GM12892 (cell line): Measurements from ENCODE around the gene CCL27.

Experiments used
- DNase-seq: peaks from one replicate; pipeline ENCODE4 v3.0.0; 2011; ENCODE audit not compliant: insufficient read length
- FAIRE-seq: peaks from 2 replicates; lab custom pipeline; 2011; peaks lifted over from hg19 to GRCh38; lab: Jason Lieb, UNC
- POLR2A ChIP-seq: IDR thresholded peaks from 2 replicates; pipeline ENCODE4 v1.6.1; 2011; ENCODE audit warnings: low read depth, low read length, control low read depth
- POLR2AphosphoS5 ChIP-seq: IDR thresholded peaks from 2 replicates; pipeline ENCODE4 v1.6.1; 2011; ENCODE audit warnings: low read depth, low read length, control low read depth
- TAF1 ChIP-seq: IDR thresholded peaks from 2 replicates; pipeline ENCODE4 v1.6.1; 2011; ENCODE audit warnings: low read depth, mild to moderate bottlenecking, control low read depth, low read length, borderline replicate concordance

CCL27 gene

DNA sequence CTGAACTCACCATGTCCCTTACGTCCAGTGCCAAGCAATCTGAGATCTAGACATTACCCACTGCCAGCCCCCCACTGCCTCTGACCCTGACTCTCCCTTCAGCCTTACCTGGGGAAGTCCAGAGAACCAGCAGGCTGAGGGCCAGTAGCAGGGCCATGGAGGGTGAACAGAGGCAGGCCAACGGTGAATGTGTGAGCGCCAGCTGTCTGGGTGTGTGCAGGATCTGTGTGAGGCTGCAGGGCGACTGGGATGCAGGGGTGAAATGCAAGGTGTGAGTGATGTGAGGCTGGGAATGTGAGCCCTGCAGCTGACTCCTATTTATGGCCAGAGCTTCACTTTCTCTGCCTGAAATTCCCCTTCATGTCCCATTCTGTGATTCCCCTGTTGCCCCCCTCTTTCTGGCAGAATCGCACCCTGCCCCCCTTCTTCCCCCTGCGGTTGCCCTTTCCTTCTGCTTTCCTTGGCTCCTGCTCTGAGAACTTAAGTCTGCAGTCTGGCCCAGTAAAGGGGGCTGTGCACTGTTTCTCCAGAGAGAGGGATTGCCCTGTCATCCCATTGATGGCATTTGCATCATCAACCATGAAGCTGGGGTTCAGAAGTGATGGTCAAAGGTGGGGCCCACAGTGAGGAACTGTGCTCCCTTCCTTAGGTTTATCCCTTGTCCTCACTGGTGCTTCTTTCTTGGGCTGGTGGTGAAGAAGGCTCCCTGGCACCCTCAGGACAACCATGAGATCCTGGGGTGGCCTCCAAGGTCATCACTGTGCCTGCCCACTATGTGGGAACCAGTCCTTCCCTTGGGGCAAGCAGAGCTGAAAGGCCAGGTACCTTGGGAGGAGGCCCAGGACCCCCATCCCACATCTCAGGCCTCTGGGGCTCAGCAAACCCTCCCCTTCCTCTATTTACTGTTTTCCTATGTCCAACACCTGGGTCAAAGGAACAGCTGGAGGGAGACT lies 28.8 kb upstream of the CCL27 start, which contains the start of gene CCL19:
CCL19 (minus strand) TSS at position 294 of the 953 bp plus-strand sequence; CDS start at position 157, 137 bp downstream.
- no peak for TF ChIP-seq TAF1
- no peak for TF ChIP-seq POLR2AphosphoS5
- no peak for TF ChIP-seq POLR2A
- FAIRE-seq (no peak), DNase-seq (no peak)

DNA sequence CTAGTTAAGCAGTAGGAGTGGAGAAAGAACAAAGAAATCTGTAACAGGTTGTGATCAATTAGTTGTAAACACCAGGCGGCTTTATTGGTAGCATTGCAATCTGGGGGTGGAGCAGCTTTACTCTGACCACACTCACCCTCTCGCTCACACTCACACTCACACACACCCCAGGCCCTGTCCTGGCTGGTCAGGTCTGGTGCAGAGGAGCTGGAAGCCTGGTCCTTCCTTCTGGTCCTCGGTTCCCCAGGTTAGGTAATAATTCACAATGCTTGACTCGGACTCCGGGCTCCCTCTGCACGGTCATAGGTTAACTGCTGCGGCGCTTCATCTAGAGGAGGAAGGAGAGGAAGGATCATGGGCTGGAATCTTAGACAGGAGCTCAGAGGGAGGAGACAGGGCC lies 27.1 kb upstream of the CCL27 start:
- TF ChIP-seq POLR2A (no peak), POLR2AphosphoS5 (no peak), TAF1 (no peak)
- DNase-seq (no peak), FAIRE-seq (no peak)

DNA sequence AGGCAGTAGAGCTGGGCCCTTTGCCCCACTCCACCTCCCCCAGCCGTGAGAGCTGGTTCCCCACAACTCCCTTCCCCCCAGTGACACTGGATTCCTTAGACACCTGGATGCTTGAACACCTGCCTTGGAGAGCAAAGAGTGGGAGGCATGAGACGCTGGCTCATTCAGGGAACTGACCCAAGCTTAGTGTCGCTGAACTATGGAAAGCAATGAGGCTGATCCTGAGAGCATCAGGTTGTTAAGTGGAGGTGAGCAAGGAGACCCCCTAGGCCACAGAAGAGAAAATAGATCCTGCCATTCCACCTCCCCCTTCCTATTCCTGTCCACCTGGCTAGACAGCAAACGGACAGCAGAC lies 26.6 kb upstream of the CCL27 start:
- no peak for TF ChIP-seq TAF1
- TF ChIP-seq POLR2AphosphoS5, result no peak
- no peak for TF ChIP-seq POLR2A
- no peak for DNase-seq
- FAIRE-seq, result no peak

DNA sequence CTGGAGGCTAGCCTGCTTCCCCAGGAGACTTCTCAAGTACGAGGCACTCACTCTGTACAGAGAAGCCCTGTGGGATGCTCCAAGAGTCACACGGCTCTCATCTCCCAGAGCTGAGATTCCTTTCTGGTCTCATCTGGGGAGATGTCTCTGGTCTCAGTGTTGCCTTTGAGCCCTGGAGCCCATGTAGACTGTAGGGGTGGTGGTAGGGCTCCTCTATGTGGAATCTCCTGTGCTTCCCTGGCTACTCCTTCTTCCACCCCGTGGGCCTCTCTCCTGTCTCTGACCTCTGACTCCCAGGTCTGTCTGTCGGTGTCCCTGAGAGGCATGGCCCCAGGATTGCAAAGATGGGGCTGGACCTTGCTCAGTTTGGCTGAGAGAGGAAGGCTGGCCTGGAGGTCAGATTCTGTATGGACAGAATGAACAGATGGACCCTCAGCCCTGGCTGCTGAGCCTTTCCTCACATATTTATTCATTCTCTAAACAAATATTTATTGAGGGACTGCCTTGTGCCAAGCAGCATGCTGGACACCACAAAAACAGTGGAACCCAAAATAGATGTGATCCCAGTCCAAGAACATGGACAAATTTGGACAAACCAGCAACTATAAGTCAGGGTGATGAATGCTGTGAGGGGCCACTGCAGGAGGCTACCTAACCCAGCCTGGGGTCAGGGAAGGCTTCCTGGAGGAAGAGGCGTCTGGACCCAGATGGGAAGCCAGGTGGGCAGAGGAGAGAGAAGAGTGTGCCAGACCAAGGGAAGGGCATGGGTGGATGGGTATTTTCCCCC lies 26.1 kb upstream of the CCL27 start:
- FAIRE-seq (no peak), DNase-seq (no peak)
- no peak for TF ChIP-seq POLR2AphosphoS5
- no peak for TF ChIP-seq POLR2A
- TF ChIP-seq TAF1, result no peak

DNA sequence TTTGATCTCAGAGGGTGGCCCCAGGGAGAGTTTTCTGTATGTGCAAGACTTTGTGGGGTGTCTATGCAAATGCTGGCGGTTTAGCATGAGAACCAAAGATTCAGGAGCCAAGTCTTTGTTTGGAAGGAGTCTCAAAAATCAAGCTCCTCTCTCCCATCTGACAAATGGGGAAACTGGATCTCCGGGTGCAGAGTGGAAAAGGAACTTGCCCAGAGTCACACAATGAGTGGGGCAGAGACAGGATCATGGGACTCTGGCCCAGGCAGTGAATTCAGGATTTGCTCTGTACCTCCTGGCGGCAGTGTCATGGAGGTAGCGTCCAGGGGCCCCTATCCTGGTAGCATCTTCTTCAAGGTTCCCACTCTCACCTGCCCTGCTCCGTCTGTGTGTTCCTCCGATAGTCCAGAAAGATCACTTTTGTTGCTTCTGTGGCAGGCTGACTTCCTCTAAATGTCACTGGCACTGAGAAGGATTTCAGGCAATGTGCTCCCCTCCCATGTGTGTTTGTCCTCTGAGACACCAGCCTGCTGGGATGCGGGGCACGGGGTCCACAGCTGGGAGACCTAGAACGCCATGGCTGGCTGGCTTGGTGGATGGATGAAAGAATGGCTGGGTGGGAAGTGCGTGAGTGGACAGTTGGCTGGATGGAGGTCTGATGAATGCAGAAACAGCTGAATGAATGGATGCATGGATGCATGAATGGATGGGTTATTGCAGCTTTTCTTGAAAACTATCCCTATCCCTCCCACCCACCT lies 25.0 kb upstream of the CCL27 start:
- no peak for TF ChIP-seq TAF1
- TF ChIP-seq POLR2AphosphoS5, result no peak
- no peak for TF ChIP-seq POLR2A
- DNase-seq (no peak), FAIRE-seq (no peak)

DNA sequence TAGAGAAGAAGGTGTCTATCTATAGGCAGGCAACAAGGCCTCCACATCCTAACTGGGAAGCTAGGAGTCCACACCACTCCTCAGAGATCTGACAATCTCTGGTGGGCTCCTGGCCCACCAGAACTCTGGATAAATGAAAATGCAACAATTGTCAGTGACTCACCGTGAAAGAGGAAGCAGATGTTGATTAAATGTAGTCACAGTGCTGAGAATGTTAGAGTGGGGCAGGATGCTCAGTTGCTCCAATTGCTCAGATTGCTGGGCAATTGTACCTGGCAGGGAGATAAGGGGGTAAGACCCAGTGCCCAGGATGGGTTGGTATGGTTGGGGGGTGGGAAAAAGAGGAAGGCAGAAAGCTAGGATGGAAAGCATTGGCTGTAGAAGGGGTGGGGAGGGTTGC lies 24.3 kb upstream of the CCL27 start:
- no peak for TF ChIP-seq POLR2AphosphoS5
- no peak for TF ChIP-seq TAF1
- no peak for TF ChIP-seq POLR2A
- FAIRE-seq, result no peak

DNA sequence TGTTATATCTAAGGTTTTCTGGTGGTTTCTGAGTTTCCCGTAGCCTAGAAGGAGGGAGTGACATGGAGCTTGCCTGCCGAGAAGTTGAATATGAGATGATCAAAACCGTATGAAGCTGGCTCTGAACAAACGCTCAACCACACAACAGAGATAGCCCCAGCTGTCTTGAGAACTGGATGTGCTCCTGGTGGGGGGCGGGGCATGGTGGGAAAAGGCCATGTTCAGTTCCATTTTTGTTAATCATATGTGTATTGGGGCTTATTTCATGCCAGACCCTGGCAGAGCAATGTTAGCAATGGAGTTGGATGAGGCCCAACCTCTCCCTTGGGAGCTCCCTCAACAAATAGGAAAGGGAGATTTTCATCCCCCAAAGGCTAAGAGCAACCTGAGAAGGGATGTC lies 23.8 kb upstream of the CCL27 start:
- TF ChIP-seq TAF1 (no peak), POLR2AphosphoS5 (no peak), POLR2A (no peak)
- DNase-seq (no peak), FAIRE-seq (no peak)

More for the DNA sequence above, 24.3 kb upstream of the CCL27 start:
- DNase-seq, result no peak

DNA sequence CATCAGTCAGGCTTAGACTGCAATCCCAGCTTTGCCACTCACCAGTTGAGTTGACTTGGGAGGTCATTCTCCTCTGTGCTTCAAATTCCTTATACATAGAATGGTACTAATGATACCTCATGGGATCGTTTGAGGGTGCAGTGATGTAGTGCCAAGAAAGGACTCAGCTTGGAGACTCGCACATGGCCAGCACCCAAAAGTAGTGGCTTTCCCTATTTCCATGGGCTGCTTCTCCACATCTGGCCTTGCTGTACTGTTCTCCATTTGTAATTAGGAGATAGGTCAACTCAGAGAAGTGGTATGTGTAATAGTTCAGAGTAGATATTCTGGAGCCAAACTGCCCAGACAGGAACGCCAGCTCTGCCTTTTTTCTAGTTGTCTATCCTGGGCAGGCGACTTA lies 23.1 kb upstream of the CCL27 start:
- TF ChIP-seq TAF1, result no peak
- no peak for TF ChIP-seq POLR2AphosphoS5
- no peak for TF ChIP-seq POLR2A
- FAIRE-seq, result no peak

DNA sequence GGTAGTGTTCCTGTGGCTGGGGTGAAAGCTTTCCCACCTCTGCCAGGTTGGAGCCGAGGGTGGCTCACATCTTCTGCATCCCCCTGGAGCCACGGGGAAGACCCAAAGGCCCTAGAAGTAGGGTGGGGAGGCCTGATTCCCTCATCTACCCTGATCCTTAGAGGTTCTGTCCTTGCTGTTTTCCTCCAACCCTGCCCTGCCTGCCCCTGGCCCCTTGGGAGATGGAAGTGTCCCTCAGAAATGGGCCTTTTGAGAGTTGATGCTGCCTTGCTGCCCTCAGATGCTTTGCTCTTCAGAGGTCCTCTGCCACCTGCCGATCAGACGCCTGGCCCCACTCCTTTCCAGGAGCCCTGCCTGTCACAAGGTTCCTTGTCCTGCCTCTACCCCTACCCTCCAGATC lies 22.4 kb upstream of the CCL27 start:
- TF ChIP-seq TAF1 (no peak), POLR2AphosphoS5 (no peak), POLR2A (no peak)
- FAIRE-seq, result no peak
- DNase-seq, result no peak

More for the DNA sequence above, 23.1 kb upstream of the CCL27 start:
- no peak for DNase-seq

DNA sequence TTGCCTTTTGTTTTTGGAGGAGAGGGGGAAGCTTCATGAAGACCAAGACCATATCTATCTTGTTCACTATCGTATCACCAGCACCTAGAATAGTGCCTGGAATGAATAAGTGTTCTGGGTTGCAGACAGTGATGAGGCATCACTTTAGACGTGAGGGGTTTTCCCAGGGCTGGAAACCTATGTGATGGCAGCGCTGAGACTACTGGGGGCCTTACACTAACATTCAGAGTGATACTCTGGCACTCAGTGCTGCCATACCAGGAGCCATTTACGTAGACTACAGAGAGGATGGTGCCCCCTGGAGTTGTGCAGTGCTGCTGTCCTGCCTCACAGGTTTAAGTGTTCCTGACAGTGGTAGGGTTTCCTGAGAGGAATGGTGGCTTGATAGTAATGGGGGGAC lies 21.7 kb upstream of the CCL27 start:
- no peak for DNase-seq
- FAIRE-seq, result no peak
- TF ChIP-seq TAF1 (no peak), POLR2AphosphoS5 (no peak), POLR2A (no peak)

DNA sequence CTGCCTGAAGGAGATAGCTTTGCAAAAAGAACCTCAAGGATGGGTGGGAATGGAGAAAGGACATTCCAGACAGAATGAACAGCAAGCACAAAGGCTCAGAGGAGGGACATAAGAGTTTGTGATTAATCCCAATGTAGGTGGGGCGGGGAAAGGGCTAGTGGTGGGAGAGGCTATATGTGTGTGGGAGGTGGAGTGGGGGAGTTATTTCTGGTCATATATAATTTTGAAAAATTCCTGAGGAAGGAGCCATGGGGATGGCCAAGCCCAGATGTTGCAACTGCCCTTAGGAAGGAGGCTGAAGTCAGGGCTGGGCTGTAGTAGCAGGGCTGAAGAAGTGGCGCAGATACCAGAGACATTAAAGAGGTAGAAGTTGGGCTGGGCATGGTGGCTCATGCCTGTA lies 13.4 kb upstream of the CCL27 start:
- DNase-seq (no peak), FAIRE-seq (no peak)
- no peak for TF ChIP-seq POLR2A
- no peak for TF ChIP-seq POLR2AphosphoS5
- no peak for TF ChIP-seq TAF1
